CD4-positive, alpha-beta T cell treated with Interleukin-1 beta for 1 hour (primary cell): ENCODE data around the gene TNXB.
A peak's percentile ranks its signal among the peaks of the same experiment; 100 is the strongest.
"Not testable (repeated sequence)": the region's sequence is repeated elsewhere in the genome, so short reads cannot be mapped to it uniquely, and the experiment has no call there.

Source experiments
- DNase-seq, 2 donors: peaks; one replicate each; pipeline ENCODE4 v3.0.0-alpha.2; 2020 to 2022

Gene TNXB

DNA sequence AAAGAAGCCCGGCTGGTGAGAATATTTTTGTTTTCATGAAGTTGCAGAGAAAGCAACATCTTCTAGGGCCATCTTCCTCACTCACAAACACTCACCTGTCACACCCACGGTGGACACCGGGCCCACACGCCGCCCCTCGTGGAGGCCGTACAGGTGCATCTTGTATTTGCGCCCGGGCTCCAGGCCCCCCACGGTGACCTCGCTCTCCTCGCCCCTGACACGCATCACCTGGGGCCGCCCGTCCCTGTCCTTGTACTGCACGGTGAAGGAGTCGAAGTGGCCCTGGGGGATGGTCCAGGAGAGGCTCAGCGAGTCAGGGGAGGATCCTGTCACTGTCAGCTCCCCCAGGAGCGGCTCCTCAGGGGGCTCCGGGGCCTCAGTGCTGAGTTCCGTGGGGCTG, 53.4 kb downstream of the TNXB start:
- DNase-seq: not testable (repeated sequence)

DNA sequence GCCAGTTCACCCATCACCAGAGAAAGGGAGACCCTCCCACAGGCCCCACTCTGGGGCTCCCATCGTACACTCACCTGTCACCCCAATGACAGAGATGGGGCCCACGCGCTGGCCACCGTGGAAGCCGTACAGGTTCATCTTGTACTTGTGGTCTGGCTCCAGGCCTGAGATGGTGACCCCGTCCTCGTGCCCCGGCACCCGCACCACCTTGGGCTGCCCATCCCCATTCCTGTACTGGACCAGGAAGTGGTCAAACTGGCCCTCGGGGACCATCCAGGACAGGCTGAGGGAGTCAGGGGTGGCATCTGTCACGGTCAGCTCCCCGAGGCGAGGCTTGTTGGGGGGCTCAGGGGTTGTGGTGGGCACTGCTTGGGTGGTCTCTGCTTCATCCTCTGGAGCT, 55.8 kb downstream of the TNXB start:
- not testable (repeated sequence) for DNase-seq

DNA sequence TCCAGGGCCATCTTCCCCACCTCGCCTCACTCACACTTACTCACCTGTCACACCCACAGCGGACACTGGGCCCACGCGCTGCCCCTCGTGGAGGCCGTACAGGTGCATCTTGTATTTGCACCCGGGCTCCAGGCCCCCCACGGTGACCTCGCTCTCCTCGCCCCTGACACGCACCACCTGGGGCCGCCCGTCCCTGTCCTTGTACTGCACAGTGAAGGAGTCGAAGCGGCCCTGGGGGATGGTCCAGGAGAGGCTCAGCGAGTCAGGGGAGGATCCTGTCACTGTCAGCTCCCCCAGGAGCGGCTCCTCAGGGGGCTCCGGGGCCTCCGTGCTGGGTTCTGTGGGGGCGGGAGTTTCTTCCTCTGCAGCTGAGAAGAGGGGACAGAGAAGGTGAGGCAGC, 56.5 kb downstream of the TNXB start:
- not testable (repeated sequence) for DNase-seq

- no peak for DNase-seq
These were observed 58.6 kb downstream of the TNXB start for GRCh38 chr6:32050562-32050961.

GRCh38 chr6:32049736-32050135, 59.4 kb downstream of the TNXB start:
- not testable (repeated sequence) for DNase-seq

GRCh38 chr6:32049149-32049548, 60.0 kb downstream of the TNXB start:
- DNase-seq: not testable (repeated sequence)

DNA sequence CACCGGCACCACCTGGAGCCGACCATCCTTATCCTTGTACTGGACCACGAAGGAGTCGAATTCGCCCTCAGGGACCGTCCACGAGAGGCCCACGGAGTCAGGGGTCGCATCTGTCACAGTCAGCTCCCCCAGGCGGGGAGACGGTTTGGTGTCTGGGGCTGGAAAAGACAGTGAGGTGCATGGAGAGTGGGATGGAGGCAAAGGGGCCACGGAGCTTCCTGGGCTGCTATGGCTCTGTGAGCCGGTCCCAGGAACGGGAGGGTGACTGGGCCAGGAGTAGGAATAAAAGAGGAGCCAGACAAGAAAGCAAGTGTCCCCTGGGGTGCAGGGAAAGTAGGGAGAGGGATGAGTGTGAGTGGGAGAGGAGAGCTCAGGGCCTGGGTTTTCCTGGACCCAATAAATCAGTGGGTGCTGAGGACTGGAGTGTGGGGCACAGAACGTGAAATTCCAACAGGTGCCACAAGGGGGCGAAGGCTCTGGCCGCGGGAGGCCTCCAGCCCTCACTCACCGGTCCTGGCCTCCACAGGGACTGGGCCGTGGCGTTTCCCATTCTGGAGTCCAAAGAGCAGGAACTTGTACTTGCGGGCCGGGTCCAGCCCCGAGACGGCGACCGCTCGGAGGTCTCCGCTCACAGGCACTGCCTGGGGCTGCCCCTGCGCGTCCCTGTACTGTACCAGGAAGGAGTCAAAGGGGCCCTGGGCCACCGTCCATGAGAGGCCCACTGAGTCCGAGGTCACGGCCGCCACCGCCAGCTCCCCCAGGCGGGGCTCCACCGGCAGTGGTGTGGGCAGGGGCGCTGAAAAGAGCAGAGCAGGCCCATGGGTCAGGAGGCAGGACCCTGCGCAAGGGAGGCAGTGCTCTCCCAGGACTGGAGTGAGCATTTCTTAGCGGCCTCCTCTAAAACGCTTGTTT, 61.0 kb downstream of the TNXB start:
- peak; percentile 47 to 64 for DNase-seq

- DNase-seq: no peak
These were observed 61.6 kb downstream of the TNXB start for GRCh38 chr6:32047539-32047854.

DNA sequence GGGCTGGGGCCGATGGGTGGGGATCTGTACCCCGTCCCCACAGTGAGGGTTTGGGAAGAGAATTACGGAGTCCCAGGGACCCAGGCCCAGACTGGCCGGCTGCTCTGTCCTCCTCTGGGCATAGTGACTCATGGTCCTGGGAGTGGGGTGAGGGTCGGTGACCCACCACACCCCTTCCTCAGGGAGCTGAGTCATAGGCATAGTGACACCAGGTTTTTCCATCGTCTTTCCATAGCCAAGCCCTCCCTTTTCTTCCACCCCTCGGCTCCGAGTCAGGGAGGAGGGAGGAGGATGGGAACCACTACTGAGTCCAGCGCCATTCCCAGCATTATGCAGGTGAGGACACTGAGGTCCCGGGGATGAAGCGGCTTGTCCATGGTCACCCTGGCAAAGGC, 62.1 kb downstream of the TNXB start:
- DNase-seq: no peak

- DNase-seq: no peak
These were observed 62.6 kb downstream of the TNXB start for GRCh38 chr6:32046450-32047083.

DNA sequence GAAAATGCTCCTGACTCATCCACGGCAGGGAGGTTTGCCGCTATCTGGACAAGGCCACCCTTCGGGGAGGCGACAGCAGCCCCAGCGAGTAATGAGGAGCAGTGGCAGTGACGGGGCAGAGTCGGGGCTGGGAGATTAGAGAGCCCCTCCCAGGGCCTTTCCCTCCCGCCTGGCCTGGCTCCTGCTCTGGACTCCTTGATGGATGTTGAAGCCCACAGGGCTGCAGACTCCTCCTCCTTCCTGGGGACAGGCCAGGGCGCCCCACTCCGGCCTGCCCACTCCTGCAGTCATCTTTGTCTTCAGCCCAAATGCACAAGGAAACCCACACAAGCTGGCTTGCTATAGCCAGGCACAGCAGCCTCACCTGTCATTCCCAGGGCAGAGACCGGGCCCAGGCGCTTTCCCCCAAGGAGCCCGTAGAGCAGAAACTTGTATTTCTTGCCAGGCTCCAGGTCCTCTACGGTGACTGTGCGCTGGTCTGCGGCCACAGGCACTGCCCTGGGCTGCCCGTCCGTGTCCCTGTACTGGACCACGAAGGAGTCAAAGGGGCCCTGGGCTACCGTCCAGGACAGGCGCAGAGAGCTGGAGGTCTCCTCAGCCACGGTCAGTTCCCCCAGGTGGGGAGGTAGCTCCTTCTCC, 63.2 kb downstream of the TNXB start:
- DNase-seq: no peak

DNA sequence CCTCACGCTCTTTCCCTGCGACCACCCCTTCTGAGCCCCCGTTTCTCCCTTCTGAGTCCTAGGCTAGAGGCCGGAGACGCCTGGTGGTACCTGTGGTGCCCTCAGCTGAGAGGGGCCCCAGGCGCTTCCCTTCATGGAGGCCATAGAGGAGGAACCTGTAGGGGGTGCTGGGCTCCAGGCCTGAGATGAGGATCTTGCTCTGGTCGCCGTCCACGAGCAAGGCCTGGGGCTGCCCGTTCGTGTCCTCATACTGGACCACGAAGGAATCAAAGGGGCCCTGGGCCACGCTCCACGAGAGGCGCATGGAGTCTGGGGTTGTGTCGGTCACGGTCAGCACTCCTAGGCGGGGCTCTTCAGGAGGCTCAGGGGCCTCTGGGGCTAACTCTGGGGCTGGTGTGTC, 64.2 kb downstream of the TNXB start:
- not testable (repeated sequence) for DNase-seq

DNA sequence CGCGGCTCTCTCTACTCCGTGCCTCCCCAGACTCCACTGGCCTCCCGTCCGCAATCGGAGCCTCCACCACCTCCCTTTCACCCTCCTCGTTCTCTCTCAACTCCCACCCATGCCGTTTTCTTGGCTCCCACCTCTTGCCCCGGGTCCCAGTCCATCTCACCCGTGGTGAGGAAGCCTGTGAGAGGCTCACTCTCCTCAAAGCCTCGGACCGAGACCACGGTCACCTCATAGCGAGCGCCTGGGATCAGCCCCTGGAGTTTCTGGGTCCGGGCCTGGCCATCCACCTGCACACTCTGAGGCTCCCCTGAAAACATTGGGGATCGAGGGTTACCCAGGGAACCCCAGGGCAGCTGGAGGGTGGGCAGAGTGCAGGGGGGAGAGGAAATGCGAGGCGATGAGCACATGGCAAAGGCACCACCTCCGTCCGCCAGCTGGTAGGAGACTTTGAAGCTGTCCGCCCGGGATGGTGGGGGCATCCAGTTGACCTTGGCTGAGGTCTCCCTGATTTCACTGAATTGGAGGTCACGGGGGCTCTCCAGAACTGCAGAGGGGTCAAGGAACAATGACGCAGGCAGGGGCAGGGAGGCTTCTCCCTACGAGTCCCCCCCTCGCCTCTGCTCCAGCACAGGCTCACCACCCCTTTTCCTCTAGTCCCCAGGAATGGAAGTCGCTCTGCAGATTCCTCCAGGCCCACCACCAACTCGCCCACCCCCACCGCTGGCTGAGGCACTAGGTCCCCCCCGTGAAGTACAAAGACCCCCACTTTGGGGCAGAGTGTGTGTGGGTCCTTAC, 65.4 kb downstream of the TNXB start:
- not testable (repeated sequence) for DNase-seq

- DNase-seq: not testable (repeated sequence)
These were observed 66.9 kb downstream of the TNXB start for GRCh38 chr6:32042276-32042675.

GRCh38 chr6:32041385-32041784, 67.8 kb downstream of the TNXB start:
- not testable (repeated sequence) for DNase-seq

GRCh38 chr6:32041050-32041321, 68.2 kb downstream of the TNXB start:
- DNase-seq: not testable (repeated sequence)

DNA sequence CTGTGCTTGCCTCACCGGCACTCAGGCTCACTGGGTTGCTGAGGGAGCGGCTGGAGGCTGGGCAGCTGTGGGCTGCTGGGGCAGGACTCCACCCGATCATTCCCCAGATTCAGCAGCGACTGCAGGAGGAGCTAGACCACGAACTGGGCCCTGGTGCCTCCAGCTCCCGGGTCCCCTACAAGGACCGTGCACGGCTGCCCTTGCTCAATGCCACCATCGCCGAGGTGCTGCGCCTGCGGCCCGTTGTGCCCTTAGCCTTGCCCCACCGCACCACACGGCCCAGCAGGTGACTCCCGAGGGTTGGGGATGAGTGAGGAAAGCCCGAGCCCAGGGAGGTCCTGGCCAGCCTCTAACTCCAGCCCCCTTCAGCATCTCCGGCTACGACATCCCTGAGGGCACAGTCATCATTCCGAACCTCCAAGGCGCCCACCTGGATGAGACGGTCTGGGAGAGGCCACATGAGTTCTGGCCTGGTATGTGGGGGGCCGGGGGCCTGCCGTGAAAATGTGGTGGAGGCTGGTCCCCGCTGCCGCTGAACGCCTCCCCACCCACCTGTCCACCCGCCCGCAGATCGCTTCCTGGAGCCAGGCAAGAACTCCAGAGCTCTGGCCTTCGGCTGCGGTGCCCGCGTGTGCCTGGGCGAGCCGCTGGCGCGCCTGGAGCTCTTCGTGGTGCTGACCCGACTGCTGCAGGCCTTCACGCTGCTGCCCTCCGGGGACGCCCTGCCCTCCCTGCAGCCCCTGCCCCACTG, 68.7 kb downstream of the TNXB start:
- not testable (repeated sequence) for DNase-seq

GRCh38 chr6:32039321-32040274, 69.5 kb downstream of the TNXB start:
- DNase-seq: not testable (repeated sequence)

DNA sequence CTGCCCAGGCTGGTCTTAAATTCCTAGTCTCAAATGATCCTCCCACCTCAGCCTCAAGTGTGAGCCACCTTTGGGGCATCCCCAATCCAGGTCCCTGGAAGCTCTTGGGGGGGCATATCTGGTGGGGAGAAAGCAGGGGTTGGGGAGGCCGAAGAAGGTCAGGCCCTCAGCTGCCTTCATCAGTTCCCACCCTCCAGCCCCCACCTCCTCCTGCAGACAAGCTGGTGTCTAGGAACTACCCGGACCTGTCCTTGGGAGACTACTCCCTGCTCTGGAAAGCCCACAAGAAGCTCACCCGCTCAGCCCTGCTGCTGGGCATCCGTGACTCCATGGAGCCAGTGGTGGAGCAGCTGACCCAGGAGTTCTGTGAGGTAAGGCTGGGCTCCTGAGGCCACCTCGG, 70.3 kb downstream of the TNXB start:
- not testable (repeated sequence) for DNase-seq

DNA sequence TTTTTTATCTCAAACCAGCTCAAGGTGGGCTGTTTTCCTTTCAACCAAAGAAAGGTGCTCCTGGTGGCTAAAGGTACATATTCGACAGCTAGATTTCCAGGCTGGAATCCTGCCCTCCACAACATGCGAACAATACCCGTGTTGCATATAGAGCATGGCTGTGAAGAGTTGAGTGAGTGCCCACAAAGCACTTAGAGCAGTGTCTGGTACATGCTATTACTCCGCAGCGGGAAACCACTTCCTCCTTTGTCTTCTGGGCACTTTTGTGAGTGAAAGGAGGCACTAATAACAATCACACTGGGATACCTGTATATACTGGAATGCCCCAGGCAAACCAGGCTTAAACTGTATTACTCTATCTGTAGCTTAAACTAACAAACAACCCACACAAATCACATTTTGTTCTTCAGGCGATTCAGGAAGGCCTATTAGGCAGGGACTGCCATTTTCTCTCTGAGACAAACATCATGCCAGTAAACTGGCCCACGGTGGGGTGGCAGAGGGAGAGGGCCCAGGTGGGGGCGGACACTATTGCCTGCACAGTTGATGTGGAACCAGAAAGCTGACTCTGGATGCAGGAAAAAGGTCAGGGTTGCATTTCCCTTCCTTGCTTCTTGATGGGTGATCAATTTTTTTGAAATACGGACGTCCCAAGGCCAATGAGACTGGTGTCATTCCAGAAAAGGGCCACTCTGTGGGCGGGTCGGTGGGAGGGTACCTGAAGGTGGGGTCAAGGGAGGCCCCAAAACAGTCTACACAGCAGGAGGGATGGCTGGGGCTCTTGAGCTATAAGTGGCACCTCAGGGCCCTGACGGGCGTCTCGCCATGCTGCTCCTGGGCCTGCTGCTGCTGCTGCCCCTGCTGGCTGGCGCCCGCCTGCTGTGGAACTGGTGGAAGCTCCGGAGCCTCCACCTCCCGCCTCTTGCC, 71.3 kb downstream of the TNXB start, which contains the start of gene CYP21A2:
Gene CYP21A2 (plus strand): TSS at position 818 of the 927 bp plus-strand sequence. CDS start 8 bp downstream, at position 826.
- not testable (repeated sequence) for DNase-seq
